Aorta (tissue), 5 donors: ENCODE data around the gene TPSB2. TPM values are rescaled to one million over a fixed set of nuclear protein-coding genes. Genes with fewer than 3 reads are reported as not detected.

Experiments used
- ATAC-seq: fragments of 200-7000 bp; cut with Tn5 transposase; one replicate; pipeline ENCODE4 v1.9.1; 2022; ENCODE audit warnings: moderate library complexity; ENCODE audit not compliant: low FRiP score
- DNase-seq, 2 donors: peaks; one replicate each; pipeline ENCODE4 v3.0.0-alpha.2; 2020
- H3K27ac ChIP-seq, 2 donors: one replicate each; pipeline ENCODE4 v1.5.1; 2013; ENCODE audit warnings: low read length in 2 of 2, mild to moderate bottlenecking in 2 of 2, moderate library complexity in 2 of 2, control low read depth in 1 of 2, inconsistent platforms in 1 of 2, low read depth in 1 of 2
- H3K27me3 ChIP-seq, 2 donors: one replicate each; pipeline ENCODE4 v1.6.1; 2013; ENCODE audit warnings: control low read depth in 1 of 2, low read length in 1 of 2, mild to moderate bottlenecking in 1 of 2, moderate library complexity in 1 of 2; ENCODE audit not compliant: insufficient read depth in 2 of 2, control insufficient read depth in 1 of 2
- H3K36me3 ChIP-seq, 2 donors: one replicate each; pipeline ENCODE4 v1.6.1; 2013; ENCODE audit warnings: control low read depth in 1 of 2, low read length in 1 of 2, mild to moderate bottlenecking in 1 of 2; ENCODE audit not compliant: insufficient read depth in 2 of 2, control insufficient read depth in 1 of 2
- H3K4me1 ChIP-seq, 2 donors: one replicate each; pipeline ENCODE4 v1.6.1; 2013; ENCODE audit warnings: low read length in 2 of 2, control low read depth in 1 of 2, mild to moderate bottlenecking in 1 of 2, moderate library complexity in 1 of 2; ENCODE audit not compliant: insufficient read depth in 2 of 2, control insufficient read depth in 1 of 2
- H3K4me3 ChIP-seq, 2 donors: one replicate each; pipeline ENCODE4 v1.5.1; 2013; ENCODE audit warnings: low read length in 2 of 2, control low read depth in 1 of 2, mild to moderate bottlenecking in 1 of 2
- H3K9me3 ChIP-seq: one replicate; pipeline ENCODE4 v1.6.1; 2013; ENCODE audit warnings: mild to moderate bottlenecking, low read length; ENCODE audit not compliant: control insufficient read depth
- WGBS, 2 donors: extraction: QIAGEN DNeasy Blood & Tissue Kit; methylation state at CpG; one replicate each; pipeline ENCODE4 v1.1.7; 2013; 5-methylcytosine and 5-hydroxymethylcytosine counted together
- intact Hi-C, 2 donors: fragments of 100-400 bp; cut with DNase I; formaldehyde crosslinking; loops; one replicate each; pipeline versions ENCODE4 v1.14.2 to v1.15.0; 2022
- polyA plus RNA-seq, 2 donors: library from polyadenylated mRNA; stranded (reverse); fragments of 200-250 nt; gene quantifications; one replicate each; pipeline ENCODE4 v1.2.3, GENCODE V29; 2013
- total RNA-seq, 2 donors: library from RNA; stranded (reverse); fragmentation: NEBNext Ultra II Directional; extraction: Animal tissue kit (Norgen Biotek cat#: 25700); gene quantifications; one replicate each; pipeline ENCODE4 v1.2.1, GENCODE V29; 2021
- donor health status: healthy with polysubstance abuse.
- donor health status: Bipolar disorder and iron deficiency.
- donor health status: DM: no; HTN: no; CAD: no.
- donor health status: DM: no; HTN: no; CAD: no.
- donor health status: DM: yes; HTN: yes; CAD: no.

Gene TPSB2
- total and polyA plus RNA-seq, 4 donors: 4.9 to 51.0 (median 13.9) TPM

DNA sequence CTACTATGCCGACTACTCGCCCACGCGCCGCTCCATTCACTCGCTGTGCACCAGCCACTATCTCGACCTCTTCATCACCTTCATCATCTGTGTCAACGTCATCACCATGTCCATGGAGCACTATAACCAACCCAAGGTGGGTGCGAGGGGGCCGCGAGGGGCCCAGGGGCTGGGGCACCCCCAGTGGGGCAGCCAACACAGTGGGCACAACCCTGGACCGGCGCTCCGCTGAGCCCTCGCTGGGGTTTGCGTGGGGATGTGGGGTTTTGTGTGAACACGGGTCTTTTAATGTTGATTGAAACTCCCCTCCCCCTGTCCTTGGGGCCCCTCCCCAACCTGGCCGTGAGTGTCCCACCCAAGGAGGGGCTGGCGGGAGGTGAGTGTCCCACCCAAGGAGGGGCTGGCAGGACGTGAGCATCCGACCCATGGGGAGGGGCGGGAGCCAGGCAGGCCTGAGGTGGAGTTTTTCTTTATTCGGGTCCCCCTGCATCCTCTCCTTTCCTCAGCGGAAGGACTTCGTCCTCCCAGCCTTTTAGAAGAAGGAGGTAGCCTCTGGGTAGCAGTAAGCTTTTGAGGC lies 16.1 kb downstream of the TPSB2 start:
- Histone ChIP-seq H3K4me1 (no peaks in the 10 kb centered on the region), H3K9me3 (no peaks in the 10 kb centered on the region), H3K4me3 (no peak overlapping the region), H3K27ac (no peak overlapping the region), H3K36me3 (no peaks in the 10 kb centered on the region), H3K27me3 (no peaks in the 10 kb centered on the region)
- WGBS, 2 donors: 87 to 88% methylated on average over 25 of the region's 25 CpGs
- intact Hi-C loops: loop anchor here in 1 of 2 donors (10.0 kb wide), 1 partner anchor 51 kb away; no protein-coding TSS in a partner anchor
- ATAC-seq (no peak), DNase-seq (no peak)

DNA sequence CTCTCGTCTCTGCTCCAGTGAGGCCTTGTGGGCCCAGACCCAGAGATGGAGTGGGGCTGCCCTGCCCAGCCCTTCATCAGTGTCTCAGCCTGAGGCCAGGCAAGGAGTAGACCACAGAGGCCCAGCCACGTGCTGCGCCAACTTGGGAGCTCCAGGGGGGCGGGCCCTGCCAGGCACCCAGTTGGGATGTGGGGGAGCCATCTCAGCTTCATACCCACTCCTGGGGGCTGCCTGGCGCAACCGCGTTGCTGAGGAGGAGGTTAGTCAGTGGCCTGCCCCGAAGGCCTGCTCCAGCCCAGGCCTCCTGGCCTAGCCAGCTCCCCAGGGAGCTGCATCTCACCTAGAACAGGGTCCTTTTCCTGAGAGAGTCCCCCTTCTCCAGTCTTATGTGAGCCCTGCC lies 16.8 kb downstream of the TPSB2 start:
- no peaks in the 10 kb centered on the region for H3K9me3 ChIP-seq
- no peak for ATAC-seq

DNA sequence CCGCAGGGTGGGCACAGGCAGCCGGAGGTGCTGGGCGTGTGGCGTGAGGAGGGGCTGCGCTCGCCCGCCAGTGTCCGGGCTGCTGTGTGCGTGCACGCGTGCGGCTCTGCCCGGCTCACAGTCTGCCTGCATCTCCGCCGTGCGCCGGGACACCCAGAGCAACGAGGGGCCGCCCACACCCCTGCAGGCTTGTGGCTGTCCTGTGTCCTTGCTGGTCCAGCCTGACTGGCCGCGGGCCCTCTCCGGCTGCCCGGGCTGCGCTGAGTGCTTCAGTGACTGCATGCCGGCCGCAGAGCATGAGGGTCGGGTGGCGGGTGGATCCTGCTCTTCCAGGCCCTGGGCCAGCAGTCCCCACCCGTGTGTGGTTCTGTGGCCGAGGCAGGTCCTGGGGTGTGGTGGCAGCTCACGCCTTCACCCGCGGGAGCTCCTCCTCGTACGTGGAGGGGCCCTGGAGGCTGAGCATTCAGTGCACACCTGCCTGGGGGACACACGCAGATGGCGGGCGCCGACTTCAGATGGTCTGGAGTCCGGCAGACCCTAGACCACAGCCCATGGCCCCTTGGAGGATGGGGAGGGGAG lies 17.3 kb downstream of the TPSB2 start:
- WGBS, 2 donors: 95 to 96% methylated on average over 39 to 40 of the region's 40 CpGs
- intact Hi-C loops: loop anchor here in 1 of 2 donors (10.0 kb wide), 1 partner anchor 52 kb away; no protein-coding TSS in a partner anchor
- no peak for ATAC-seq
- no peak for DNase-seq
- no peaks in the 10 kb centered on the region for H3K27me3 ChIP-seq
- H3K27ac ChIP-seq: no peak overlapping the region
- no peaks in the 10 kb centered on the region for H3K36me3 ChIP-seq
- H3K4me1 ChIP-seq: no peaks in the 10 kb centered on the region
- H3K9me3 ChIP-seq: no peaks in the 10 kb centered on the region
- H3K4me3 ChIP-seq: no peak overlapping the region

More for the DNA sequence above, 16.8 kb downstream of the TPSB2 start:
- Histone ChIP-seq H3K4me3 (no peak overlapping the region), H3K4me1 (no peaks in the 10 kb centered on the region), H3K36me3 (no peaks in the 10 kb centered on the region), H3K27me3 (no peaks in the 10 kb centered on the region), H3K27ac (no peak overlapping the region)
- DNase-seq: no peak
- WGBS, 2 donors: 86 to 88% methylated on average over 8 of the region's 8 CpGs
- intact Hi-C loops: loop anchor here in 1 of 2 donors (10.0 kb wide), 1 partner anchor 52 kb away; no protein-coding TSS in a partner anchor

DNA sequence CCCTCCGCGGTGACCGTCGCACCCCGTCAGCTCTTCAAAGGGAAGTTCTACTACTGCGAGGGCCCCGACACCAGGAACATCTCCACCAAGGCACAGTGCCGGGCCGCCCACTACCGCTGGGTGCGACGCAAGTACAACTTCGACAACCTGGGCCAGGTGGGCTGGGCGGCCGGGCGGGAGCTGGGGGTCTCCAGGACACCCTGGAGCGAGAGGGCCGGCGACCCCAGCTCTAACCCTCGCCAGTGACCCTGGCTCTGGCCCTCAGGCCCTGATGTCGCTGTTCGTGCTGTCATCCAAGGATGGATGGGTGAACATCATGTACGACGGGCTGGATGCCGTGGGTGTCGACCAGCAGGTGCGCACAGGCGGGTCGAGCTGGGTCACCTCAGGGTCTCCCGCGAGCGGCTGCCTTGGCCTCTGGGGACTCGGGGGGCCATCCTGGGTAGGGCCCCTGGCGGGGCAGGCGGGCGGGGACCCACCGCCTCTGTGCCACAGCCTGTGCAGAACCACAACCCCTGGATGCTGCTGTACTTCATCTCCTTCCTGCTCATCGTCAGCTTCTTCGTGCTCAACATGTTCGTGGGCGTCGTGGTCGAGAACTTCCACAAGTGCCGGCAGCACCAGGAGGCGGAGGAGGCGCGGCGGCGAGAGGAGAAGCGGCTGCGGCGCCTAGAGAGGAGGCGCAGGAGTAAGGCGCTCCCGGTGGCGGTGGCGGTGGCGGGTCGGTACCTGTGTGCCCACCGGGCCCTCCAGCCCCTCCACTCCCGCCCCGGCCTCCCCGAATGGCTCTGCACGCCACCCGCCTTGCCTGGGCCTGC lies 18.3 kb downstream of the TPSB2 start:
- Histone ChIP-seq H3K27me3 (no peaks in the 10 kb centered on the region), H3K36me3 (no peaks in the 10 kb centered on the region), H3K27ac (no peak overlapping the region), H3K9me3 (no peaks in the 10 kb centered on the region), H3K4me3 (no peak overlapping the region), H3K4me1 (no peaks in the 10 kb centered on the region)
- intact Hi-C loops: loop anchor here in 1 of 2 donors (10.0 kb wide), 1 partner anchor 53 kb away; no protein-coding TSS in a partner anchor
- DNase-seq: no peak
- WGBS, 2 donors: 95% methylated on average over 65 of the region's 65 CpGs
- no peak for ATAC-seq

DNA sequence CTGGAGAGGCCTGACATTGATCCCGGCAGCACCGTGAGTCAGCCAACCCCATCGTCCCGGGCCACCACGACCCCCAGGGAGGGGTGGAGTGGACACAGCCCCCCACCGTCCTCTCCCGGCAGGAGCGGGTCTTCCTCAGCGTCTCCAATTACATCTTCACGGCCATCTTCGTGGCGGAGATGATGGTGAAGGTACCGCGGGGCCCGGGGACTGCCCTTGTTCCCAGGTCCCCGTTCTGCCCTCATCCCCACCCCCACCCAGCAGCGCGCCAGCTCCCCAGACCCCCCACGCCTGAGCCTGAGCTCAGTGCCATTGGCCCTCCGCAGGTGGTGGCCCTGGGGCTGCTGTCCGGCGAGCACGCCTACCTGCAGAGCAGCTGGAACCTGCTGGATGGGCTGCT lies 19.5 kb downstream of the TPSB2 start:
- DNase-seq: no peak
- 85 to 90% methylated on average over 23 of the region's 23 CpGs for WGBS, 2 donors
- intact Hi-C loops: loop anchor here in 1 of 2 donors (10.0 kb wide), 1 partner anchor 54 kb away; no protein-coding TSS in a partner anchor

DNA sequence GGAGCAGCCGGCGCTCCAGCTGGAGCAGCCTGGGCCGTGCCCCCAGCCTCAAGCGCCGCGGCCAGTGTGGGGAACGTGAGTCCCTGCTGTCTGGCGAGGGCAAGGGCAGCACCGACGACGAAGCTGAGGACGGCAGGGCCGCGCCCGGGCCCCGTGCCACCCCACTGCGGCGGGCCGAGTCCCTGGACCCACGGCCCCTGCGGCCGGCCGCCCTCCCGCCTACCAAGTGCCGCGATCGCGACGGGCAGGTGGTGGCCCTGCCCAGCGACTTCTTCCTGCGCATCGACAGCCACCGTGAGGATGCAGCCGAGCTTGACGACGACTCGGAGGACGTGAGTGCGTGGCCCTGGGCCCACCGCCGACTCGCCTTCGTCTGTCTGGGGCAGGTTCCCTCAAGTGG lies 20.9 kb downstream of the TPSB2 start:
- WGBS, 2 donors: 92 to 94% methylated on average over 43 of the region's 43 CpGs
- DNase-seq (no peak), ATAC-seq (no peak)
- Histone ChIP-seq H3K27me3 (no peaks in the 10 kb centered on the region), H3K4me3 (no peak overlapping the region), H3K4me1 (no peaks in the 10 kb centered on the region), H3K36me3 (no peaks in the 10 kb centered on the region), H3K9me3 (no peaks in the 10 kb centered on the region), H3K27ac (no peak overlapping the region)
- intact Hi-C loops: no loop called here

More for the DNA sequence above, 19.5 kb downstream of the TPSB2 start:
- Histone ChIP-seq H3K36me3 (no peaks in the 10 kb centered on the region), H3K27ac (no peak overlapping the region), H3K4me3 (no peak overlapping the region), H3K4me1 (no peaks in the 10 kb centered on the region), H3K9me3 (no peaks in the 10 kb centered on the region), H3K27me3 (no peaks in the 10 kb centered on the region)
- ATAC-seq: no peak

DNA sequence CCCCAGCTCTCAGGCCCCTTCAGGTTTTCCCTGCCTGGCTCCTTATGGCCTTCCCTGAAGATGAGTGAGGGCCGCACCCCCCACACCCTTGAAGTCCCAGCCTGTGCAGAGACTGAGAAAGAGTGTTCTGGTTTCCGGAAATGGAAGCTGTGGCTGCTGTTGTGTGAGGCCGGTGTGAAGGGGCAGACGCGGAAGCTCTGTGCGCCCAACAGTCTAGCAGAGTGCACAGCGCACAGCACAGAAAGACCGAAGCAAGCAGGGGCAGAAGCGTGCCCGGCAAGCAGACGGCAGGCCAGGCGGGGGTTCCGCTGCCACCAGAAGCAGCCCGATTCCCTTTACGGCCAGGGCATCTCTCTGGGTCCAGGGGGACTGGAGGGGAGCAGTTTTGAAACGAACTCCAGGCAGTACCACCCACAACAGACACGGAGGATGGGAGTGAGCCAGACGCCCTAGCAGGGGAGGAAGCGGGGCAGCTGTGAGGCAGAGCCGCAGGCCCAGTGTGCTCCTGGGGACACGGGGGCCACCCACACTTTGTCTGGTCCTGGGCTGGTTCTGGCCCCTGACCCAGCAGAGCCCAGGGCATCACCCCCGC lies 21.6 kb downstream of the TPSB2 start:
- H3K36me3 ChIP-seq: no peaks in the 10 kb centered on the region
- no peak for DNase-seq
- ATAC-seq: no peak

DNA sequence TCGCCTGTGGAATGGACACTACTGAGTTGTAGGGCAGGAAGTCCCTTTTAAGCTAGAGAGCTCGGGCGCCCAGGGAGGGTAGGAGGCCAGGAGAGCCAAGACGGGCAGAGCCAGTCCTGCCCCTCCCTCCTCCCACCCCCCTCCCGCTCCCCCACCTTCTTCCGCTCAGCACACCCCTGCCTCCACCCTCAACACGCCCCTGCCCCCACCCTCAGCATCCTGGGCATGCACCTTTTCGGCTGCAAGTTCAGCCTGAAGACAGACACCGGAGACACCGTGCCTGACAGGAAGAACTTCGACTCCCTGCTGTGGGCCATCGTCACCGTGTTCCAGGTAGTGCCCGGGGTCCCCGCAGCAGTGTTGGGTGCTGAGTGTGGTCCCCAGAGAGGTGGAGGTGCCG lies 23.2 kb downstream of the TPSB2 start:
- no peaks in the 10 kb centered on the region for H3K36me3 ChIP-seq
- ATAC-seq (no peak), DNase-seq (no peak)
- WGBS, 2 donors: 87 to 88% methylated on average over 13 to 16 of the region's 16 CpGs
- H3K9me3 ChIP-seq: no peaks in the 10 kb centered on the region
- no peaks in the 10 kb centered on the region for H3K4me1 ChIP-seq
- H3K4me3 ChIP-seq: no peak overlapping the region
- H3K27ac ChIP-seq: no peak overlapping the region
- H3K27me3 ChIP-seq: no peaks in the 10 kb centered on the region
- intact Hi-C loops: no loop called here

More for the DNA sequence above, 21.6 kb downstream of the TPSB2 start:
- intact Hi-C loops: no loop called here
- no peak overlapping the region for H3K27ac ChIP-seq
- H3K27me3 ChIP-seq: no peaks in the 10 kb centered on the region
- no peak overlapping the region for H3K4me3 ChIP-seq
- WGBS, 2 donors: 83 to 87% methylated on average over 20 to 22 of the region's 22 CpGs
- no peaks in the 10 kb centered on the region for H3K4me1 ChIP-seq
- no peaks in the 10 kb centered on the region for H3K9me3 ChIP-seq
